BJ (cell line): ENCODE results near the gene CDC25B. TPM values are rescaled to one million over a fixed set of nuclear protein-coding genes. Genes with fewer than 3 reads are reported as not detected.

ENCODE experiments used
- CTCF ChIA-PET: fragments of 350-600 bp; formaldehyde crosslinking; extraction: SDS; loops from one replicate; lab custom pipeline; 2021; ENCODE audit warnings: antibody characterized with exemption, inconsistent platforms; lab: Yijun Ruan, JAX
- POLR2A ChIA-PET: fragments of 300-600 bp; sonication (Branson Sonifier 250); formaldehyde crosslinking; extraction: SDS; loops from one replicate; lab custom pipeline; 2021; ENCODE audit warnings: antibody characterized with exemption; lab: Charles Lee
- DNase-seq: peaks from one replicate; pipeline ENCODE4 v3.0.0-alpha.2; 2011; ENCODE audit warnings: low read depth
- H3K27me3 ChIP-seq: 2 replicates; pipeline ENCODE4 v1.6.0; 2011; ENCODE audit warnings: low read length; ENCODE audit not compliant: control insufficient read depth, insufficient read depth
- H3K36me3 ChIP-seq: 2 replicates; pipeline ENCODE4 v1.5.1; 2011; ENCODE audit warnings: low read length; ENCODE audit not compliant: control insufficient read depth, insufficient read depth
- H3K4me3 ChIP-seq: 2 replicates; pipeline ENCODE4 v1.5.1; 2011; ENCODE audit warnings: low read depth, mild to moderate bottlenecking, control low read depth, low read length
- polyA plus RNA-seq: library from polyadenylated mRNA; depleted of rRNA; stranded (reverse); fragments of >200 nt; gene quantifications from 2 replicates; pipeline ENCODE4 v1.2.3, GENCODE V29; 2011
- TF ChIP-seq, protein P1 (sequence below): IDR thresholded peaks from 2 replicates; pipeline ENCODE4 v1.5.1; 2011; ENCODE audit warnings: low read depth, mild to moderate bottlenecking, control low read depth, inconsistent platforms, low read length, moderate library complexity; ENCODE audit not compliant: insufficient read depth

The CDC25B gene
- polyA plus RNA-seq, 1 experiment = 68.1 TPM

- H3K36me3 ChIP-seq = peaks cover 4% of the 10 kb centered on the region; the same call in 1 of the 2 replicates
- H3K27me3 ChIP-seq = no peaks in the 10 kb centered on the region
- POLR2A ChIA-PET = interaction anchor here (0.6 to 1.1 kb wide), 4 partner anchors 13 to 260 kb away, joined by 3 to 7 read pairs (median 4); partner anchors contain the start of genes ADISSP and AP5S1
- peak within 1 kb of the TSS; percentile 43 for H3K4me3 ChIP-seq
- DNase-seq = peak; percentile 86
- TF ChIP-seq, protein P1, sequence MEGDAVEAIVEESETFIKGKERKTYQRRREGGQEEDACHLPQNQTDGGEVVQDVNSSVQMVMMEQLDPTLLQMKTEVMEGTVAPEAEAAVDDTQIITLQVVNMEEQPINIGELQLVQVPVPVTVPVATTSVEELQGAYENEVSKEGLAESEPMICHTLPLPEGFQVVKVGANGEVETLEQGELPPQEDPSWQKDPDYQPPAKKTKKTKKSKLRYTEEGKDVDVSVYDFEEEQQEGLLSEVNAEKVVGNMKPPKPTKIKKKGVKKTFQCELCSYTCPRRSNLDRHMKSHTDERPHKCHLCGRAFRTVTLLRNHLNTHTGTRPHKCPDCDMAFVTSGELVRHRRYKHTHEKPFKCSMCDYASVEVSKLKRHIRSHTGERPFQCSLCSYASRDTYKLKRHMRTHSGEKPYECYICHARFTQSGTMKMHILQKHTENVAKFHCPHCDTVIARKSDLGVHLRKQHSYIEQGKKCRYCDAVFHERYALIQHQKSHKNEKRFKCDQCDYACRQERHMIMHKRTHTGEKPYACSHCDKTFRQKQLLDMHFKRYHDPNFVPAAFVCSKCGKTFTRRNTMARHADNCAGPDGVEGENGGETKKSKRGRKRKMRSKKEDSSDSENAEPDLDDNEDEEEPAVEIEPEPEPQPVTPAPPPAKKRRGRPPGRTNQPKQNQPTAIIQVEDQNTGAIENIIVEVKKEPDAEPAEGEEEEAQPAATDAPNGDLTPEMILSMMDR = peak; percentile 60
- CTCF ChIA-PET = interaction anchor here (0.7 to 12.0 kb wide), 19 partner anchors 10 to 218 kb away, joined by 3 to 248 read pairs (median 4); partner anchors contain the start of genes ADISSP, AP5S1 and CDC25B
Observed at GRCh38 chr20:3781153-3781910, 14.8 kb upstream of the CDC25B start, which contains the start of gene SPEF1. Gene SPEF1, minus strand, starts transcription at chr20:3781448. Its CDS starts 161 bp downstream, at chr20:3781287.

DNA sequence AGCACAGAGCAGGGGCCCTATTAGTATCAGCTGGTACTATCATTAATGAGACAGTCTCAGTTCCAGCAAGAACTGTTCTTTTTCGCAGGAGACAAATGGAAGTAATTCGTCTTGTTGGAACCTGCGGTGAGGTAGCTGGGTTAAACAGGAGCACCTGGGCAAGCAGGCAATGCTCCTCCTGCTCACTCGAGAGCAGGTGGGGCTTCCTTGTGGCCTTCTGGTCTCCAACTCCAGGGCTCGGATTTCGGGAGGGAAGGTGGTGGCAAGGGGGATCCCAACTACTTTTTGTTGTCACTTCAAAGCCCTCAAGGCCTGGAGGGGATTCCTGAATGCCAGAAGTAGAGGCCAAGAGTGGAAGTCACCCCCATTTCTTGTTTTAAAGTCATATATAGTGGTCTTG lies 13.5 kb upstream of the CDC25B start:
- CTCF ChIA-PET = interaction anchor here (0.6 to 12.0 kb wide), 5 partner anchors 14 to 219 kb away, joined by 5 to 248 read pairs (median 14); partner anchors contain the start of genes ADISSP and AP5S1
- POLR2A ChIA-PET = no interaction called here
- TF ChIP-seq, protein P1 = no peak
- peaks cover 4% of the 10 kb centered on the region; the same call in 1 of the 2 replicates for H3K36me3 ChIP-seq
- no peak for DNase-seq
- H3K4me3 ChIP-seq = no peak overlapping the region
- no peaks in the 10 kb centered on the region for H3K27me3 ChIP-seq

- DNase-seq = no peak
- POLR2A ChIA-PET = no interaction called here
- CTCF ChIA-PET = interaction anchor here (0.6 to 12.0 kb wide), 6 partner anchors 14 to 220 kb away, joined by 3 to 248 read pairs (median 5); partner anchors contain the start of gene AP5S1
Observed at GRCh38 chr20:3783068-3783489, 13.0 kb upstream of the CDC25B start.

DNA sequence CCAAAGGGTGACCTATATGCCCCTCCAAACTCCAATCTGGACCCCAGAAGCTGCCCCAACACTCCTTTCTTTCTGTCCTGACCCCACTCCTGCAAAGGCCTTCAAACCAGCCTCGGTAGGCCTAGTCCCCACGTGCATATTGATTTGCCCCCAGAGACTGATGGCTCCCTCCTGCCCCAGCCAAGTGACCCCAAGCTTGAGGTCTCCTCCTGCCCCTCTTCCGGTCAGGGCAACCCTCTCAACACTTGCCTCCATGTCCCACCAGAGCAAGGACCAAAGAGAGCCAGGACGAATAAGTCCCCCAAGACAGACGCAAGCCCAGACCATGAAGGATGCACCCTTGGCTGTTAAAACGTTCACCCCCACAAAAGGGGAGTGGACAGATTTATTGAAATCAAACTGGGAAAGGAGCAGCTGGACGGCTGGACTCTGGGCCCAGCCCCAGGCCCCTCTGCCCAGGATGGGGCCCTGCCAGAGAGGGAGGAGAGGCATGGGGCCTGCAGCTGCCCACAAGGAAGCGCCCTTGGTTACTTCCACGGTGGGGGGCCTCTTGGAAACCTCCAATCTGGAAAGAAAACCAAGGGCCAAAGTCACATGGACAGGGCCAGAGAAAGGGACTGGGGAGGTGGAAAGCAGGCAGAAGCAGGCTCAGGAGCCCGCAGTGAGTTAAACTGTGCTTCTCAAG lies 12.5 kb upstream of the CDC25B start:
- no peaks in the 10 kb centered on the region for H3K27me3 ChIP-seq
- POLR2A ChIA-PET = no interaction called here
- TF ChIP-seq, protein P1 = no peak
- CTCF ChIA-PET = interaction anchor here (0.9 to 12.0 kb wide), 5 partner anchors 15 to 106 kb away, joined by 3 to 248 read pairs (median 5); partner anchors contain the start of genes ADISSP and AP5S1
- peaks cover 4% of the 10 kb centered on the region; the same call in 1 of the 2 replicates for H3K36me3 ChIP-seq
- DNase-seq = no peak
- H3K4me3 ChIP-seq = no peak overlapping the region

More at GRCh38 chr20:3783068-3783489, 13.0 kb upstream of the CDC25B start:
- no peaks in the 10 kb centered on the region for H3K27me3 ChIP-seq
- TF ChIP-seq, protein P1 = no peak
- no peak overlapping the region for H3K4me3 ChIP-seq
- peaks cover 4% of the 10 kb centered on the region; the same call in 1 of the 2 replicates for H3K36me3 ChIP-seq
